Cardiac septum (tissue), 1 donor: ENCODE results near the gene FOSB. TPM values are rescaled to one million over a fixed set of nuclear protein-coding genes. Genes with fewer than 3 reads are reported as not detected.

Experiments
- DNase-seq: peaks from one replicate; pipeline ENCODE4 v3.0.0-alpha.2; 2020; ENCODE audit warnings: low spot score
- intact Hi-C: fragments of 100-400 bp; cut with DNase I; formaldehyde crosslinking; loops from one replicate; pipeline ENCODE4 v1.14.0; 2022
- microRNA-seq: library from miRNA; unstranded; fragments of <30 nt; microRNA quantifications from one replicate; pipeline ENCODE4 v1.2.0, GENCODE V29; 2020
- total RNA-seq: library from RNA; stranded (reverse); fragmentation: NEBNext Ultra II Directional; extraction: Animal tissue kit (Norgen Biotek cat#: 25700); gene quantifications from one replicate; pipeline ENCODE4 v1.2.1, GENCODE V29; 2021
- donor health status: DM: no; HTN: no; CAD: no.

The FOSB gene
- total RNA-seq, 1 donor from 2014 or later = 0.94 TPM

DNA sequence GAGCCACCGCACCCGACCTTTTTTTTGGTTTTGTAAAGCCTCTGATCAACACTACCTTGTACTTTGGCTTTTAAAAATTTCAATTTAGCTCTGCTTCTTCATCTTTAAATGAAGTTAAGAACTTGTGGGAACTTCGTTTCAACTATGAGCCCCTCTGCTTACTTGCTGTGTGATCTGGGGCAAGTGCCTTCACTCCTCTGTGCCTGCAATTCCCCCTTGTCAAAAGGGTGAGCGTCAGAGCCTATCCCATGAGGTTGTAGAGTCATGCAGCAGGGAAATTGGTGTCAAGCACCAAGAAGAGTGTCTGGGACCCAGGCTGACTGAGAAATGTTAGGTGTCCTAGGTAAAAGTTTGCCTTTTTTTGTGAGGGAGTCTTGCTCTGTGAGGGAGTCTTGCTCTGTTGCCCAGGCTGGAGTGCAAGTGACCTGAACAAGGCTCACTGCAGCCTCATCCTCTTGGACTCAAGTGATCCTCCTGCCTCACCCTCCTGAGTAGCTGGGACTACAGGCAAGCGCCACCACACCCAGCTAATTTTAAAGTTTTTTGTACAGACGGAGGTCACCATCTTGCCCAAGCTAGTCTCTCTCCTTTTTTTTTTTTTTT lies 45.2 kb downstream of the FOSB start:
- DNase-seq = no peak
- intact Hi-C loops = no loop called here

DNA sequence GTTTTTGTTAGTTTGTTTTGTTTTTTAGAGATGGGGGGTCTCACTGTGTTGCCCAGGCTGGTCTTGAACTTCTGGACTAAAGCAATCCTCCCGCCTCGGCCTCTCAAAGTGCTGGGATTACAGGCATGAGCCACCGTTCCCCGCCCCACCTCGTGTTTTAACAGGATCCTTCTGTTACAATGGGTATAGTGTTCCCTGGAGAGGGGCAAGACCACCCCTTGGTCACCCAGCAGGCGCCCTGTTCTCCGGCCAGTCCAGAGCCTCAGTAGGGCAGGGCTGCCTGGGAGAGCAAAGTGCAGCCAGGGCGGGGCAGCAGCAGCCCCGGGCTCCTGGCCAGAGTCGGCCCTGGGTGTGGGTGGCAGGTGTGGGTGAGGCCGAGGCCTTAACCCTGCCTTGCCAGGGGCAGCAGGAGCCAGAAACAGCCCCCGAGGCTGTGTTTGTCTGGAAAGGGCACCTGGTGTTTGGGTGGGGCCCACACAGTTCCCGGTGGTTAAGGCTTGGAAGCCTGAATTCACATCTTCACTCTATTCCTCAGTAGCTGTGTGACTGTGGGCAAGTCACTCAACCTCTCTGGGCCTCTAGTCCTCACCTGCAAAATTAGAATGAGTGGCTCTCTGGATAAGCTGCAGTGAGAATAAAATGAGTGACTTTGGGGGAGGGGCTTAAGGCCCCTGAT lies 46.7 kb downstream of the FOSB start:
- DNase-seq = no peak
- intact Hi-C loops = no loop called here

DNA sequence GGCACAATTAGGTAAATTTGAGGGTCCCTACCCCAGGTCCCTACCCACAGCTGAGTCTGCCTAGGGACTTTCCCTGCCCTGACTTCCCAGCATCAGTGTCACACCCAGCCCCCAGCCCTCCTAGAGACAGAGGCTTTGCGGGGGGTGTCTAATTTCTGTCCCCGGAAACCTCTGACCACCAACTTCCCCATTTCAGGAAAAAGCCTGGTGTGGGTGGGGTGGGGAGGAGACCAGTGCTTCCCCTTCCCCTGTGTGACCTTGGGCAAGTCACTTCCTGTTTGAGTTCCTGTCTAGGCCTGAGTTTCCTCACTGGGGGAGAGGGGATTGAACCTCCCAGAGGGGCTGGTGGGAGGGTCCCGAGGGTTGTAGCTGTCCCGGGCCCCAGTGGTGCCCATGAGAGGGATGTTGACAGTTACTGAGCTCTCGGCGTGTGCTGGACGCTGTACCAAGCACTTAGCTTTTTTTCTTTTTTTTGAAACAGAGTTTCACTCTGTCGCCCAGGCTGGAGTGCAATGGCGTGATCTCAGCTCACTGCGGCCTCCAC lies 47.4 kb downstream of the FOSB start:
- peak; percentile 92 for DNase-seq
- intact Hi-C loops = no loop called here

DNA sequence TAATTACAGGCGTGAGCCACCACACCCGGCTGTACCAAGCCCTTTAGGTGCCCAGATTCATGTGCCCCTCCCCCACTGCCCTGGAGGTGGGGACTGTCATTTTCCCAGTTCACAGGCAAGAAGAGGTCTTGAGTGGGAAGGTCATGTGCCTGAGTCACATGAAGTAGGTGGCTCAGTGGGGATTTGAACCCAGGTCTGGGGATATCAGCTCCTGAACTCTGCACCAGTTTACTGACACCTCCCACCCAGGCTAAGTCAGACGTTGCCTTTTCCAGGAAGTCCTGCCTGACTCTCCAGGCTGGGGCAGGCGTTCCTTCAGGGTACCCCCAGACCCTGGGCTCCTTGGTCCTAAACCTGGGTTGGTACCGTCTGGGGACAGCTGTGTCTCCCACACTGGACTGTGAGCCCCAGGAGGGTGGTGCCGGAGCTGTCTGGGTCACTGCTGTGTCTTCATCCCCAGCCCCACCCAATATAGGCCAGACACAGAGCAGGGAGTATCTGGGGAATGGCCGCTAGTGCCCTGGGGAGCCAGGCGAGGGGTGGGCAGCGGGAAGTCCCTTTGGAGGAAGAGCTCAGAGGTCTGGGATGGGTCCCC lies 48.1 kb downstream of the FOSB start:
- intact Hi-C loops = no loop called here
- no peak for DNase-seq

DNA sequence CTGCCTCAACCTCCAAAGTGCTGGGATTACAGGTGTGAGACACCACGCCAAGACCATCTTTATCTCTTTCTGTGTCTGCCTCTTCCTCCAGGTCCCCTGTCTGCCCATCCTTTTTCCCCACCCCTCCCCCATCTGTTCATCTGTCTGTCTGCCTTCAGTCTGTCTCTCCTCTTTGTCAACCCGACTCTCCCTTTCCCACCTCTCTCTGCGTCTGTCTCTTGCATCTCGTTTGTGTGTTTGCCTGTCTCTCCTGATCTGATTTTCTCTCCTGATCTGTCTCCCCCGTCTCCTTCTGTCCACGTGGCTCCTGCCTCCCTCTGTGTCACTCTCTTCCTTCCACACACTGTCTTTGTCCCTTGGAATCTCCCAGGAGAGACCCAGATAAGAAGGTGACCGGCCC lies 49.4 kb downstream of the FOSB start:
- DNase-seq = no peak
- intact Hi-C loops = no loop called here

DNA sequence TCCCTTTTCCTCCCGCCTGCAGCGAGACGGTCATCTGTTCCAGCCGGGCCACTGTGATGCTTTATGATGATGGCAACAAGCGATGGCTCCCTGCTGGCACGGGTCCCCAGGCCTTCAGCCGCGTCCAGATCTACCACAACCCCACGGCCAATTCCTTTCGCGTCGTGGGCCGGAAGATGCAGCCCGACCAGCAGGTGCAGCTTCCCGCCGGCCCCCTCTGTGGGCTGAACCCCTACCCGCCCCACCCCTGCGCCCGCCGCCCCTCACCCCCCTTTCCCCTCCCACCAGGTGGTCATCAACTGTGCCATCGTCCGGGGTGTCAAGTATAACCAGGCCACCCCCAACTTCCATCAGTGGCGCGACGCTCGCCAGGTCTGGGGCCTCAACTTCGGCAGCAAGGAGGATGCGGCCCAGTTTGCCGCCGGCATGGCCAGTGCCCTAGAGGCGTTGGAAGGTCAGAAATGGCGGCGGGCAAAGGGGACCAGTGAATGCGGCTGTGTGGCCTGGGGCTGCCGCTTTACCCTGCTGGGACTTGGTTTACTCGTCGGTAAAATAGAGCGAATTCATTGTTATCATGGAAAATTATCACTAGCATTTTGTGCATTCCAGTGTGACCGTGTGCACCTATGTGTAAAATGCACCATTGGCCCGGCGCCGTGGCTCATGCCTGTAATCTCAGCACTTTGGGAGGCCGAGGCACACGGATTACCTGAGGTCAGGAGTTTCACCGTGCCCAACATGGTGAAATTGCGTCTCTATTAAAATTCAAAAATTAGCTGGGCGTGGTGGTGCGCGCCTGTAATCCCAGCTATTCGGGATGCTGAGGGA lies 50.1 kb downstream of the FOSB start:
- intact Hi-C loops = no loop called here
- DNase-seq = no peak

DNA sequence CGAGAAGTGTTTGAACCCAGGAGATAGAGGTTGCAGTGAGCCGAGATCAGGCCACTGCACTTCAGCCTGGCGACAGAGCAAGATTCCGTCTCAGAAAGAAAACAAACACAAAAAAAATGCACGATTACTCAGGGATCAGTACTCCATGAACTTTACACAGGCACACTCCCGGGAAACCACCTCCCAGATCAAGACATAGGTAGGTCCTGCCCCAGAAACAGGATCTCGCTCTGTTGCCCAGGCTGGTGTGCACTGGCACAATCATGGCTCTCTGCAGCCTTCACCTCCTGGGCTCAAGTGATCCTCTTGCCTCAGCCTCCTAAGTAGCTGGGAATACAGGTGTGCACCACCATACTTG lies 50.7 kb downstream of the FOSB start:
- intact Hi-C loops = no loop called here
- no peak for DNase-seq

DNA sequence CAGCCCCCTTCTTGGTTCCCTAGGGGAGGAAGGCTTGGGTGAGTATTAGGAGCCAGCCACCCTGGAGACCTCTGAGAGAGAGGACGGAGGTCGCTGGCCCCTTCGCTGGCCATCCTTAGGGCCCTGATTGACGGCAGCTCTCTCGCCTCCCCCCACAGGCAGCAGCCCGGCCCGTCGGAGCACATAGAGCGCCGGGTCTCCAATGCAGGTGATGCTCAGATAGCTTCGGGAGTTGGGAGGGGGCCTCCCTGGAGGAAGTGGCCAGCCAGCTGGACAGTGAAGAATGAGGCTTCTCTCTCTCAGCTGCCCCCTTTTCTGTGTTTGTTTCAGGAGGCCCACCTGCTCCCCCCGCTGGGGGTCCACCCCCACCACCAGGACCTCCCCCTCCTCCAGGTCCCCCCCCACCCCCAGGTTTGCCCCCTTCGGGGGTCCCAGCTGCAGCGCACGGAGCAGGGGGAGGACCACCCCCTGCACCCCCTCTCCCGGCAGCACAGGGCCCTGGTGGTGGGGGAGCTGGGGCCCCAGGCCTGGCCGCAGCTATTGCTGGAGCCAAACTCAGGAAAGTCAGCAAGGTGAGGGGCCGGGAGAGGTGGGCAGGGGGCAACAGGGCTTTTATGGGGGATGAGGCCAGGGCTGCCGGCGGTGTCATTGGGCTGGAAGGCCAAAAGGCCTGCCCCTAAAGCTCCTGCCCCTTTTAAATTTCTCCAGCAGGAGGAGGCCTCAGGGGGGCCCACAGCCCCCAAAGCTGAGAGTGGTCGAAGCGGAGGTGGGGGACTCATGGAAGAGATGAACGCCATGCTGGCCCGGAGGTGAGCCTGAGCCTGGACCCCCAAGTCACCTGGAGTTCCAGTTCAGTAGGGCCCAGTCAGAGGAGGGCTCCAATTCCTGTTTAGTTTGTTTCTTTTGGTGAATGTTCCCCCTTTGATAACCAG lies 54.5 kb downstream of the FOSB start:
- intact Hi-C loops = loop anchor here (5.0 kb wide), 1 partner anchor 35 kb away; no protein-coding TSS in a partner anchor
- no peak for DNase-seq

DNA sequence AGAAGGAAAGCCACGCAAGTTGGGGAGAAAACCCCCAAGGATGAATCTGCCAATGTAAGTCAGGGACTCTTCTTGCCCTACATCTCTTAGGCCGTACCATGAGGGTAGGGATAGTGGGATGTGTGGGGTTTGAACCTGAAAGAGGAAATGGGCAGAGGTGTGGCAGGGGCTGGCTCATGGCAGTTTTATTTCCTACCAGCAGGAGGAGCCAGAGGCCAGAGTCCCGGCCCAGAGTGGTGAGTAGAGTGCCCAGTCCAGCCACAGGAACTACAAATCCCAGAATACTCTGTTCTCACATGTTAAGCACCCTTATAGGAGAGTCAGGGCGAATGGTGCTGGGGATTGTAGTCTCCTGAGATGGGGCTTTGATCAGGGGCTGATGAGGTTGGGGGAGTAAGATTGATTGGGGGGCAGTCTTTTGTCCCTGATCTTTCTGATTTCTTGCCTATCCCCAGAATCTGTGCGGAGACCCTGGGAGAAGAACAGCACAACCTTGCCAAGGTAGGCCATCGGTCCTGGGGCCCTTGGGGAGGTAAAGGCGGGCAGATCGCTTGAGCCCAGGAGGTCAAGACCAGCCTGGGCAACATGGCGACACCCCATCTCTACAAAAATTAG lies 56.0 kb downstream of the FOSB start:
- peak; percentile 89 for DNase-seq
- intact Hi-C loops = loop anchor here (1.0 to 5.0 kb wide), 2 partner anchors 34 to 120 kb away; no protein-coding TSS in a partner anchor

DNA sequence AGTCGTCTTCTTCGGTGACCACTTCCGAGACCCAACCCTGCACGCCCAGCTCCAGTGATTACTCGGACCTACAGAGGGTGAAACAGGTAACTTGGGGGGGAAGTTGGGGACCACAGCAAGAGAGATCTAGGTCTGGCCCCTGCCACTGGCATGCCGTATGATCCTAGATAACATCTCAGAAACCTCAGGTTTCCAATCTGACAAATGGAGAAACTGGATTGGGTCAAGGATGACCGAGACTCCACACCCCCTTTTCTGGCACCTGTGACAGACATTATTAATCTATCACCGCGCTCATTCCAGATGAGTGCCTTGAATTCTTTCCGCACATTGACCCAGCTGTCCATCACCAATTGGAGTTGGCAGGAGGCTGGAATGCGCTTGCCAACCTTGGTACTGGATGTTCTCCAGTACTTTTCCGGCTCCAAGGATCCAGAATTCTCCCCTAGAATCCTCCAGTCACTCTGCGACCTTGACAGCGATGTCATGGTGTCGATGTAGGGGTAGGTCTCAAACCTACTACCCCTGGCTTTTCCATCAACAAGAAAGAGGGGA lies 56.9 kb downstream of the FOSB start:
- DNase-seq = no peak

More for the DNA sequence above, 56.9 kb downstream of the FOSB start:
- intact Hi-C loops = loop anchor here (5.0 kb wide), 2 partner anchors 33 to 43 kb away; no protein-coding TSS in a partner anchor

Small RNAs within 50 kb of the gene (microRNA-seq; reads per million reads assigned to microRNA genes)
- not detected for gene MIR6088

Other genes with a start within 250 kb of the FOSB start
- 1.7 TPM for gene EXOC3L2, start 222.6 kb upstream of the FOSB start, total RNA-seq
- 36.6 TPM for gene MARK4, start 216.7 kb upstream of the FOSB start, total RNA-seq
- 2,391 TPM for gene CKM, start 145.1 kb upstream of the FOSB start, total RNA-seq
- gene KLC3, start 127.2 kb upstream of the FOSB start, total RNA-seq = not detected
- 12.4 TPM for gene ERCC2, start 97.4 kb upstream of the FOSB start, total RNA-seq
- gene PPP1R13L, start 62.9 kb upstream of the FOSB start, total RNA-seq = 119 TPM
- gene POLR1G, start 61.4 kb upstream of the FOSB start, total RNA-seq = 3.2 TPM
- gene ERCC1, start 44.1 kb upstream of the FOSB start, total RNA-seq = 89.0 TPM
- 15.1 TPM for gene RTN2, start 29.1 kb downstream of the FOSB start, total RNA-seq
- 0.59 TPM for gene PPM1N, start 30.4 kb downstream of the FOSB start, total RNA-seq
- gene VASP, start 39.5 kb downstream of the FOSB start, total RNA-seq = 60.4 TPM
- gene OPA3, start 116.8 kb downstream of the FOSB start, total RNA-seq = 15.3 TPM
- gene GPR4, start 134.2 kb downstream of the FOSB start, total RNA-seq = 6.9 TPM
- gene EML2, start 171.4 kb downstream of the FOSB start, total RNA-seq = 45.8 TPM
- 6.9 TPM for gene GIPR, start 200.2 kb downstream of the FOSB start, total RNA-seq
- gene SNRPD2, start 224.0 kb downstream of the FOSB start, total RNA-seq = 210 TPM
- gene QPCTL, start 224.7 kb downstream of the FOSB start, total RNA-seq = 2.6 TPM